Upper lobe of left lung (tissue), 4 donors: Measurements from ENCODE around the gene MOK.

Source experiments
- EP300 ChIP-seq, 4 donors: sonication (generic); formaldehyde crosslinking; IDR thresholded peaks; one replicate each; pipeline ENCODE4 v1.5.1; 2017; ENCODE audit warnings: antibody characterized with exemption in 4 of 4, control low read depth in 2 of 4
- POLR2A ChIP-seq, 4 donors: fragments of 450-650 bp; IDR thresholded peaks; one replicate each; pipeline ENCODE4 v1.5.1; 2016 to 2017; ENCODE audit warnings: antibody characterized with exemption in 4 of 4, mild to moderate bottlenecking in 2 of 4
- TF ChIP-seq, protein P1 (sequence below), 6 experiments: fragments of 450-650 bp in 4 of 6; fragments of 200-600 bp in 2 of 6; sonication (generic) in 2 of 6; IDR thresholded peaks; one replicate each; pipeline ENCODE4 v1.5.1; 2016 to 2019; ENCODE audit warnings: antibody characterized with exemption in 6 of 6

DNA sequence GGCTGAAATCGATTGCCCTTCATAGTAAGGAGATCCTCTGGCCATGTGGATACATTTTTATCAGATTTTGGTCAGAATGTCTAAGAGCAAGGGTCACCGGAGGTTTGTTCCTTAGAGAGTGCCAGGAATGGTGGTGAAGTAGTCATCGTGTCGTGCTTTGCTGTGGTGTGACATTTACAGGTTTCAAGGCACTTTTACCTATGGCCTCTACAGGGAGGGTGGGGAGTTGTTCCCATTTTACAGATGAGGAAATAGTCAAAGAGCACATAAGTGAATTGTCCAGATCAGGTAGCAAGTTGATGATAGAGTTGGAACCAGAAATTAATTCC is 108.1 kb downstream of the MOK start:
- no peak for TF ChIP-seq EP300 (IDR thresholded peaks at IDR 0.05)
- TF ChIP-seq, protein P1, sequence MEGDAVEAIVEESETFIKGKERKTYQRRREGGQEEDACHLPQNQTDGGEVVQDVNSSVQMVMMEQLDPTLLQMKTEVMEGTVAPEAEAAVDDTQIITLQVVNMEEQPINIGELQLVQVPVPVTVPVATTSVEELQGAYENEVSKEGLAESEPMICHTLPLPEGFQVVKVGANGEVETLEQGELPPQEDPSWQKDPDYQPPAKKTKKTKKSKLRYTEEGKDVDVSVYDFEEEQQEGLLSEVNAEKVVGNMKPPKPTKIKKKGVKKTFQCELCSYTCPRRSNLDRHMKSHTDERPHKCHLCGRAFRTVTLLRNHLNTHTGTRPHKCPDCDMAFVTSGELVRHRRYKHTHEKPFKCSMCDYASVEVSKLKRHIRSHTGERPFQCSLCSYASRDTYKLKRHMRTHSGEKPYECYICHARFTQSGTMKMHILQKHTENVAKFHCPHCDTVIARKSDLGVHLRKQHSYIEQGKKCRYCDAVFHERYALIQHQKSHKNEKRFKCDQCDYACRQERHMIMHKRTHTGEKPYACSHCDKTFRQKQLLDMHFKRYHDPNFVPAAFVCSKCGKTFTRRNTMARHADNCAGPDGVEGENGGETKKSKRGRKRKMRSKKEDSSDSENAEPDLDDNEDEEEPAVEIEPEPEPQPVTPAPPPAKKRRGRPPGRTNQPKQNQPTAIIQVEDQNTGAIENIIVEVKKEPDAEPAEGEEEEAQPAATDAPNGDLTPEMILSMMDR (IDR thresholded peaks at IDR 0.05): no peak
- no peak for TF ChIP-seq POLR2A (IDR thresholded peaks at IDR 0.05)
